HS-27A (cell line): Measurements from ENCODE around the gene CDH4.

Source experiments
- DNase-seq: peaks from one replicate; pipeline ENCODE4 v3.0.0-alpha.2; 2012; ENCODE audit warnings: low read depth, missing footprints

The CDH4 gene

GRCh38 chr20:61882716-61883615 is 630.9 kb downstream of the CDH4 start:
- DNase-seq: no peak

- no peak for DNase-seq
Measured at GRCh38 chr20:61883857-61884393, 631.9 kb downstream of the CDH4 start.

- DNase-seq: no peak
Measured at GRCh38 chr20:61884571-61885389, 632.7 kb downstream of the CDH4 start.

GRCh38 chr20:61885759-61886715 is 634.0 kb downstream of the CDH4 start:
- no peak for DNase-seq

GRCh38 chr20:61886721-61887595 is 634.9 kb downstream of the CDH4 start:
- DNase-seq: no peak

- no peak for DNase-seq
Measured at GRCh38 chr20:61887596-61888093, 635.6 kb downstream of the CDH4 start.

- no peak for DNase-seq
Measured at GRCh38 chr20:61888101-61888865, 636.2 kb downstream of the CDH4 start.

- no peak for DNase-seq
Measured at GRCh38 chr20:61889659-61890058, 637.6 kb downstream of the CDH4 start.

GRCh38 chr20:61890210-61890609 is 638.1 kb downstream of the CDH4 start:
- no peak for DNase-seq

- no peak for DNase-seq
Measured at GRCh38 chr20:61891476-61891875, 639.4 kb downstream of the CDH4 start.

GRCh38 chr20:61891916-61892649 is 640.0 kb downstream of the CDH4 start:
- DNase-seq: no peak

- no peak for DNase-seq
Measured at GRCh38 chr20:61895016-61895415, 643.0 kb downstream of the CDH4 start.

GRCh38 chr20:61895686-61896057 is 643.6 kb downstream of the CDH4 start:
- DNase-seq: no peak

GRCh38 chr20:61896058-61896961 is 644.2 kb downstream of the CDH4 start:
- DNase-seq: no peak

GRCh38 chr20:61897401-61898295 is 645.6 kb downstream of the CDH4 start:
- no peak for DNase-seq

GRCh38 chr20:61898405-61898804 is 646.3 kb downstream of the CDH4 start:
- no peak for DNase-seq
